ENCODE measurements around the gene SERINC4.
A peak's percentile ranks its signal among the peaks of the same experiment; 100 is the strongest.
"Not testable (repeated sequence)": the region's sequence is repeated elsewhere in the genome, so short reads cannot be mapped to it uniquely, and the experiment has no call there.

Gene SERINC4

GRCh38 chr15:43799945-43800285 is at the start of gene SERINC4:
TSS of gene SERINC4 (minus strand) at chr15:43800220. CDS start at chr15:43799986, 234 bp downstream.
- no peak for DNase-seq

GRCh38 chr15:43845421-43845820 is 45.4 kb upstream of the SERINC4 start:
- no peak for DNase-seq

- not testable (repeated sequence) for DNase-seq
These were observed 32.5 kb upstream of the SERINC4 start for GRCh38 chr15:43832485-43832884.

GRCh38 chr15:43831519-43832052 is 31.6 kb upstream of the SERINC4 start:
- not testable (repeated sequence) for DNase-seq

GRCh38 chr15:43830691-43831275 is 30.8 kb upstream of the SERINC4 start:
- DNase-seq: not testable (repeated sequence)

GRCh38 chr15:43829951-43830540 is 30.0 kb upstream of the SERINC4 start:
- not testable (repeated sequence) for DNase-seq

GRCh38 chr15:43828061-43828657 is 28.1 kb upstream of the SERINC4 start:
- no peak for DNase-seq

GRCh38 chr15:43826508-43827341 is 26.7 kb upstream of the SERINC4 start, which contains the start of gene WDR76:
TSS of gene WDR76 (plus strand) at chr15:43827002. CDS start at chr15:43827033, 31 bp downstream.
- DNase-seq: peak; percentile 74

- DNase-seq: no peak
These were observed 26.0 kb upstream of the SERINC4 start for GRCh38 chr15:43826029-43826507.

GRCh38 chr15:43825305-43825704 is 25.3 kb upstream of the SERINC4 start:
- DNase-seq: not testable (repeated sequence)

GRCh38 chr15:43824302-43825246 is 24.6 kb upstream of the SERINC4 start, which contains the start of gene MFAP1:
TSS of gene MFAP1 (minus strand) at chr15:43824690. CDS start at chr15:43824569, 121 bp downstream.
- DNase-seq: peak; percentile 87

GRCh38 chr15:43821505-43821904 is 21.5 kb upstream of the SERINC4 start:
- DNase-seq: no peak

- DNase-seq: not testable (repeated sequence)
These were observed 15.0 kb upstream of the SERINC4 start for GRCh38 chr15:43815064-43815463.

- DNase-seq: no peak
These were observed 9.1 kb upstream of the SERINC4 start for GRCh38 chr15:43808960-43809678.

- DNase-seq: no peak
These were observed 8.5 kb upstream of the SERINC4 start for GRCh38 chr15:43808435-43808950.

- DNase-seq: not testable (repeated sequence)
These were observed 2.7 kb upstream of the SERINC4 start for GRCh38 chr15:43802676-43803075.

- DNase-seq: peak; percentile 92
These were observed 494 bp upstream of the SERINC4 start, which contains the start of gene HYPK for GRCh38 chr15:43800286-43801141. TSS of gene HYPK (plus strand) at chr15:43800599. CDS start at chr15:43800623, 24 bp downstream.

- no peak for DNase-seq
These were observed 643 bp downstream of the SERINC4 start for GRCh38 chr15:43799209-43799944.

GRCh38 chr15:43796566-43796965 is 3.5 kb downstream of the SERINC4 start:
- DNase-seq: no peak

All from stimulated activated CD4-positive, alpha-beta T cell treated with anti-CD3 and anti-CD28 coated beads, Interleukin-4, amount 100 ng/mL, for 1 hour (primary cell).